ENCODE data around the gene AHRR. TPM values are rescaled to one million over a fixed set of nuclear protein-coding genes. Genes with fewer than 3 reads are reported as not detected.
"Not testable (repeated sequence)": the region's sequence is repeated elsewhere in the genome, so short reads cannot be mapped to it uniquely, and the experiment has no call there.

The AHRR gene
- total and polyA plus RNA-seq, 2 donors (not counting 1 experiment from before 2014, with no cell fraction given): 11.3 to 26.4 TPM

DNA sequence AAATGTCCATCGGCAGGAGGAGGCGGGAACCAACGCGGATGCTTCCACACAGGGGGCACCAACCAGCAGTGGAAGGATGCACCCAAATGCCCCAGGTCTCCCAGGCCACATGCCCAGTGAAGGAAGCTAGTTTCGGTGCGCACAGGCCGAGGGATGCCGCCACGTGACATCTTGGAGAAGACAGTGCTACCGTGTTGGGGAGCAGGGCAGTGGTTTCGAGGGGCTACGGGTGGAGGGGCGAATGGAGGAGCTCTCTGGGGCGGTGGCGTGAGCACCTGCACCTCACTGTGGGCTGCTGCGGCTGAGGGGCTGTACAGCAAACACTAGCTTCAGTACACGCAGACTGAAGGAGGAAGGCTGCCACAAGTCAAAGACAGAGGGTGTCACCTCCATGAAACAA lies 26.7 kb upstream of the AHRR start:
- H3K79me2 ChIP-seq (ENCODE audit: control insufficient read depth, insufficient read depth, low read length); DNase-seq (ENCODE audit: low read depth in 2 of 2); H3K36me3 ChIP-seq (ENCODE audit: control insufficient read depth, insufficient read depth, low read length); H3K4me2 ChIP-seq (ENCODE audit: extremely low read depth, insufficient read depth, low read length); H3K9me3 ChIP-seq (ENCODE audit: control insufficient read depth, insufficient read depth, low read depth, low read length); H3K27ac ChIP-seq (ENCODE audit: insufficient read depth, low read length); H4K20me1 ChIP-seq (ENCODE audit: control insufficient read depth, extremely low read depth, insufficient read depth, low read length); H3K27me3 ChIP-seq (ENCODE audit: control insufficient read depth, insufficient read depth, low read length); H3K9ac ChIP-seq (ENCODE audit: insufficient read depth, low read length); H3K4me1 ChIP-seq (ENCODE audit: control insufficient read depth, extremely low read depth, insufficient read depth, low read length); H2AFZ ChIP-seq (ENCODE audit: low read length); H3K4me3 ChIP-seq (replicated peaks in 1 of 4; ENCODE audit: control extremely low read depth in 1 of 4, insufficient read depth in 1 of 4, low read depth in 3 of 4, low read length in 4 of 4): not testable (repeated sequence)

DNA sequence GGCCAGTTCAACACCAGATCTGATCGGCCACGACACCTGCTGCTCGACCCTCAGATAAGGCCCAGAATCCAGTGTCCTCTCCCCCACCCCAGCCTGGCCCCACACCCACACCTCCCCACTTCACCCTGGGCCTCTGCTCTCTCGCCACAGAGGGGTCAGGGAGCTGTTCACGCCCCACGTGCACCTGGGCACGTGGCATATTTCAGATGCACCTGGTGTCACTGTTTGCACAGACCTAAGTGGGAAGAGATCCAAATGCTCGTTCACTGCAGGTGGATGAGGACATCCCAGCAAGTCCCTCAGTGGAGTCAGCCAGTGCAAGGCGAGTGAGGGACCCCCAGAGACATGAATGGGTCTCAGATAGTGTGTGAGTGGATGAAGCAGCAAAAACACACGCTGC lies 25.3 kb upstream of the AHRR start:
- not testable (repeated sequence) for H4K20me1 ChIP-seq (ENCODE audit: control insufficient read depth, extremely low read depth, insufficient read depth, low read length); H3K79me2 ChIP-seq (ENCODE audit: control insufficient read depth, insufficient read depth, low read length)

DNA sequence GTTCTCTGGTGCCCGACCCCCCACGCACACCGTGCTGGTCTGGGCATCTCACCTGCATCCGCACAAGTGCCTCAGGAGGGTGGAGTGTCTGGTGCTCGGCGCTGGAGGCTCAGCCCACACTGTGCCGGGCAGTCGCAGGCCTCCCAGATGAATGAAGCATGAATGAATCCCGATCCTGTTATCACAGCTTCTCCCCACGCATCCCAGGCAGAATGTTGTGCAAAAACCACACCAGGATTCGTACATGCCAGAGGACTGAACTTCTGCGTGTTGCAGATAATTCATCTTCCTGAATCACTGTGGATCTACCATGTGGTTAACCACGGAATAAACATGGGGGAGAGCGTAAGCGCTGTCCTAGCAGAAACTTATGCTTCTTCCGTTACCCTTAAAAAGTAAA lies 24.6 kb upstream of the AHRR start:
- not testable (repeated sequence) for H3K4me1 ChIP-seq (ENCODE audit: control insufficient read depth, extremely low read depth, insufficient read depth, low read length)

More for the DNA sequence above, 25.3 kb upstream of the AHRR start:
- not testable (repeated sequence) for H3K4me3 ChIP-seq (replicated peaks in 1 of 4; ENCODE audit: control extremely low read depth in 1 of 4, insufficient read depth in 1 of 4, low read depth in 3 of 4, low read length in 4 of 4); H3K9ac ChIP-seq (ENCODE audit: insufficient read depth, low read length); H3K27ac ChIP-seq (ENCODE audit: insufficient read depth, low read length); DNase-seq (ENCODE audit: low read depth in 2 of 2); H3K27me3 ChIP-seq (ENCODE audit: control insufficient read depth, insufficient read depth, low read length); H2AFZ ChIP-seq (ENCODE audit: low read length); H3K9me3 ChIP-seq (ENCODE audit: control insufficient read depth, insufficient read depth, low read depth, low read length); H3K4me1 ChIP-seq (ENCODE audit: control insufficient read depth, extremely low read depth, insufficient read depth, low read length); H3K4me2 ChIP-seq (ENCODE audit: extremely low read depth, insufficient read depth, low read length); H3K36me3 ChIP-seq (ENCODE audit: control insufficient read depth, insufficient read depth, low read length)

DNA sequence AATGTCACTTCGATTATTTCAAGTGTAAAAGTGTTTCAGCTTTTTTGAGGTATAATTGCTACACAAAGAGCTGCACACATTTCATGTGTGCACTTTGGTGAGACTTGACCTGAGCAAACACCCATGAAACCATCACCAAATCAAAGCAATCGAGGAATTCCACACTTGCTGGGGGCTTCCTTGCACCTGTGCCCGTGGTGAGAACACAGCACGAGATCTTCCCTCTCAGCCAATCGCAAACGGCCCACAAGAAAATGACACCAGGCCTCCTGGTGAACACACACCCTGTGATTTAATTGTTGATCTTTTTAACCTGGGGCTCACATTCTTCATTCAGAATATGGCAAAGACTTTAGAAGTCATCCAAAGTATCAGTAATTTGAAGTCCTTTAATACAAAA lies 24.1 kb upstream of the AHRR start:
- H3K79me2 ChIP-seq (ENCODE audit: control insufficient read depth, insufficient read depth, low read length); DNase-seq (ENCODE audit: low read depth in 2 of 2); H3K9ac ChIP-seq (ENCODE audit: insufficient read depth, low read length); H3K4me3 ChIP-seq (replicated peaks in 1 of 4; ENCODE audit: control extremely low read depth in 1 of 4, insufficient read depth in 1 of 4, low read depth in 3 of 4, low read length in 4 of 4); H3K27me3 ChIP-seq (ENCODE audit: control insufficient read depth, insufficient read depth, low read length); H2AFZ ChIP-seq (ENCODE audit: low read length); H3K9me3 ChIP-seq (ENCODE audit: control insufficient read depth, insufficient read depth, low read depth, low read length); H4K20me1 ChIP-seq (ENCODE audit: control insufficient read depth, extremely low read depth, insufficient read depth, low read length); H3K27ac ChIP-seq (ENCODE audit: insufficient read depth, low read length); H3K4me2 ChIP-seq (ENCODE audit: extremely low read depth, insufficient read depth, low read length); H3K36me3 ChIP-seq (ENCODE audit: control insufficient read depth, insufficient read depth, low read length); H3K4me1 ChIP-seq (ENCODE audit: control insufficient read depth, extremely low read depth, insufficient read depth, low read length): not testable (repeated sequence)

More for the DNA sequence above, 24.6 kb upstream of the AHRR start:
- not testable (repeated sequence) for H3K9me3 ChIP-seq (ENCODE audit: control insufficient read depth, insufficient read depth, low read depth, low read length); H4K20me1 ChIP-seq (ENCODE audit: control insufficient read depth, extremely low read depth, insufficient read depth, low read length); H3K4me2 ChIP-seq (ENCODE audit: extremely low read depth, insufficient read depth, low read length); H3K4me3 ChIP-seq (replicated peaks in 1 of 4; ENCODE audit: control extremely low read depth in 1 of 4, insufficient read depth in 1 of 4, low read depth in 3 of 4, low read length in 4 of 4); H3K27me3 ChIP-seq (ENCODE audit: control insufficient read depth, insufficient read depth, low read length); H2AFZ ChIP-seq (ENCODE audit: low read length); H3K27ac ChIP-seq (ENCODE audit: insufficient read depth, low read length); H3K9ac ChIP-seq (ENCODE audit: insufficient read depth, low read length); H3K36me3 ChIP-seq (ENCODE audit: control insufficient read depth, insufficient read depth, low read length); H3K79me2 ChIP-seq (ENCODE audit: control insufficient read depth, insufficient read depth, low read length)
- peak; percentile 93 to 97 for DNase-seq (ENCODE audit: low read depth in 2 of 2)

DNA sequence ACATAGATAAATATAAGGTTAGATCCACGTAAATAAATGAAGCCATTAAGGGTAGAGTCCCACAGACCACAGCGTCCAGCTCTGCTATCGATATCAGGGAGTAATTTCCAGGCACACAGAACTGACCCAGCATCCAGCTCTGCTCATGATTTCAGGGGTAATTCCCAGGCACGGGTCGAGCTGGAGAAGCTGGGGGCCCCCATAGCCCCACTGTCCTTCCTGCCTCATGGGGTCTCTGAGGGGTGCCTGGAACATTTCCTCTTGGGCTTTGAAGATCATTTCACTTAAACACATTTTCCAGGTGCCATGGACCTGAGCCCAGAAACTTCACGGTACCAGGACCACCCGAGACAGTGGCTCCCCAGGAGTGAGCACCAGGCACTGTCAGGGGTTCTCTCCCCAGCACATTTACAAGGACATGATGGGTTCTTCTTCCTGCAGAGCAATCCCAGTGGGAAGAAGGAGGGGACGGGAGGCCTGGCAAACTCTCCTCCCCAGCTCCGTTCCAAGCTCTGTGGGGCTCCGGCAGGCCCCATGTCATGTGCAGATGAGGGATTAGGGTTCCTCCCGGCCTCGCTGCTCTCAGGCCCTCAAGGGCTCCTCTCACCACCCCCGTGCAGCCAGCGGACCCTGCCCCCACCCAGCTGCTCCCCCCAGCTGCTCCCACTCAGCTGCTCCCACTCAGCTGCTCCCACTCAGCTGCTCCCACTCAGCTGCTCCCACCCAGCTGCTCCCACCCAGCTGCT lies 23.4 kb upstream of the AHRR start:
- H3K4me1 ChIP-seq (ENCODE audit: control insufficient read depth, extremely low read depth, insufficient read depth, low read length); H2AFZ ChIP-seq (ENCODE audit: low read length); H3K27me3 ChIP-seq (ENCODE audit: control insufficient read depth, insufficient read depth, low read length); H3K4me3 ChIP-seq (replicated peaks in 1 of 4; ENCODE audit: control extremely low read depth in 1 of 4, insufficient read depth in 1 of 4, low read depth in 3 of 4, low read length in 4 of 4); H3K9me3 ChIP-seq (ENCODE audit: control insufficient read depth, insufficient read depth, low read depth, low read length); H3K27ac ChIP-seq (ENCODE audit: insufficient read depth, low read length); H3K4me2 ChIP-seq (ENCODE audit: extremely low read depth, insufficient read depth, low read length); H3K36me3 ChIP-seq (ENCODE audit: control insufficient read depth, insufficient read depth, low read length); H4K20me1 ChIP-seq (ENCODE audit: control insufficient read depth, extremely low read depth, insufficient read depth, low read length); H3K9ac ChIP-seq (ENCODE audit: insufficient read depth, low read length): not testable (repeated sequence)
- H3K79me2 ChIP-seq (ENCODE audit: control insufficient read depth, insufficient read depth, low read length): peaks cover 10% of the 10 kb centered on the region
- peak in 1 of 2 donors; percentile 8 for DNase-seq (ENCODE audit: low read depth in 2 of 2)

Measured in fibroblast of lung (primary cell).